NCI-H2196 treated with DMSO at 0.1 percent for 48 hours (cell line): ENCODE measurements around the gene BPGM.
"Not testable (repeated sequence)": the region's sequence is repeated elsewhere in the genome, so short reads cannot be mapped to it uniquely, and the experiment has no call there.

ENCODE experiments used
- DNase-seq: peaks from one replicate; lab custom pipeline; 2025; ENCODE audit not compliant: unreplicated experiment; lab: John Stamatoyannopoulos, UW

The BPGM gene

DNA sequence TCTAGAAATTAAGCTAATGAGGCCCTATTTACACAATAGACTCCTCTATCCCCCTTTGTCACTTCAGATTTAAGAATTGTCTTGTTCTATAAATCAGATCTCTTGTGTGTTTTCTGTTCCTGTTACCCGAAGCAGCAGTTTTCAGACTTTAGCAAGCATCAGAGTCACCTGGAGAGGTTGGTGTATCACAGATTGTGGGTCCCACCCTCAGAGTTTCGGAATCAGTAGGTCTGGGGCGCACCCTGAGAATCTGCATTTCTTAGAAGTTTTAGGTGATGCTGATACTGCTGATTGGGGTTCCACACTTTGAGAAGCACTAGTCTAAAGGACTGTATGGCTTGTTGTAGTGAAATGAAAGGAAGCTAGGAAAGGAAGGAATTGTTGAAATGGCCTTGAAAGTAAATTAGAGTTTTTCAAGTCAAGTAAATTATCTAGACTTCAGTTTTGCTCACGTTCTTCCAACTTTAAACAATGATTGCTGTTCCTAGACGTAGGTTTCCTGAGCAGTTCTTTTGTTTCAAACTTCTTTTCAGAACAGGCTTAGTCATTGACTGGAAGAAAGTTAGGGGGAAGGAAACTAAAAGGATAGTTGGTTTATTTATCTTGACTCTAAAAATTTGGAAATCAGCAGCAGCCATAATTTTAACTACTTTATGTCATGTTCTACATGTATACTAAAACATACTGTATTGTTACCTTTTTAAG lies 15.7 kb downstream of the BPGM start:
- no peak for DNase-seq

DNA sequence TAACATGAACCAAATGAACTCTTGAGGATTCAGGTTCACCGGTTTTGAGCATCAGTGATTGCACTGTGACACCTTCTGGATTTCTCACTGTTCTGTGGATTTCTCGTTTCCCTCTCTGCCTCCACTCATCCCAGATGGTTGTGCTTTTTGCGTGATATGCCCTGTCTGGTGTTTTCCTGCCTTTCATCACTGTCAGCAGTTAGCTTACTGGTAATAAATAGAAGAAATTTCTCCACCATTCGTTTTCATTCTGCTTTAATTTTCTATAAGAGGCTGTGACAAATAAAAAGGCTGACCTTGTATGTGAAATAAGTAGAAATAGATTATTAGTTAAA lies 16.2 kb downstream of the BPGM start:
- DNase-seq: no peak

DNA sequence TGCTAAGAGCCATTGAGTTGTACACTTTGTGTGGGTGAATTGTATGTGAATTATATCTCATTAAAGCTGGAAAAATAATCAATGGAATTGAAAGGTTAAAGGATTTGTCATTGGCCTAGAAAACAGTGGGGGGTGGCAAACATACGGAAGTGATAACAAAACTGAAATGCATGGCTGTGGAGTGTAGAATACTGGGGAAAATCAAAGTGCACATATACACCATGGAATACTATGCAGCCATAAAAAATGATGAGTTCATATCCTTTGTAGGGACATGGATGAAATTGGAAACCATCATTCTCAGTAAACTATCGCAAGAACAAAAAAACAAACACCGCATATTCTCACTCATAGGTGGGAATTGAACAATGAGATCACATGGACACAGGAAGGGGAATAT lies 18.4 kb downstream of the BPGM start:
- not testable (repeated sequence) for DNase-seq

DNA sequence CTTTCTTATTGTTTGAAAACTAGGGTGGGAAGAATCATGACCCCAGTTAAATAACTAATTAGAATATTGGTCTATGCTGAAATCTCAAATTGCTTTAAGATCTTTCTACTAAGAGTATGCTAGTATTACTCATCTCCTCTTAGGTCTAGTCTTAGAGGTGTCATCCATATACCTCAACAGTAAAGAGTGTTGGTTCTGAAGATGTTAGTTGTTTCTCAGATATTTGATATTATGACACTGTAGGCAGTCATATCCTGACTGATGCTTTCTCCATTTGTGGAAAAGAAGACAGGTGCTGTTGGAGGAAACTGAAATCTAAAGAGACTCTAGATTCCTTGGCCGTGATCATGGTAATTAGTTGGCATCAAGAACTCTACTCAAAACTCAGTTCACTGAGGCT lies 21.2 kb downstream of the BPGM start:
- DNase-seq: no peak

DNA sequence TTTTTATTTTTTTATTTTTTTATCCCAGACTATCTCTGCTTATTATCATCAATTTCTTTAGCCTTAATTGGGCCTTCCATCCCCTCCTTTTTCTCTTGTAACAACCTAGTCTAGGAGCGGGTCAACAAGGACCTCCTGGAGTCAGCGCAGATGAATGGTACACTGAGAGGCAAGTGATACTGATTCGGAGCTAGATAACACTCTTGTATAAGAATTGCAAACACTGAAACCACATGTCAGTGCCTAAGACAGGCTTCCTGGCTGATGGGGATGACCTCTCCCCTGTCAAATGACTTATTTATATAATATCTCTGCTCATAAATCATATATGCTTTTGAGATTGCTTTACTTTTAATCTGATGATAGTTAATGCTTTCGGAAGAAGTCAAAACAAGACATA lies 22.7 kb downstream of the BPGM start:
- no peak for DNase-seq

DNA sequence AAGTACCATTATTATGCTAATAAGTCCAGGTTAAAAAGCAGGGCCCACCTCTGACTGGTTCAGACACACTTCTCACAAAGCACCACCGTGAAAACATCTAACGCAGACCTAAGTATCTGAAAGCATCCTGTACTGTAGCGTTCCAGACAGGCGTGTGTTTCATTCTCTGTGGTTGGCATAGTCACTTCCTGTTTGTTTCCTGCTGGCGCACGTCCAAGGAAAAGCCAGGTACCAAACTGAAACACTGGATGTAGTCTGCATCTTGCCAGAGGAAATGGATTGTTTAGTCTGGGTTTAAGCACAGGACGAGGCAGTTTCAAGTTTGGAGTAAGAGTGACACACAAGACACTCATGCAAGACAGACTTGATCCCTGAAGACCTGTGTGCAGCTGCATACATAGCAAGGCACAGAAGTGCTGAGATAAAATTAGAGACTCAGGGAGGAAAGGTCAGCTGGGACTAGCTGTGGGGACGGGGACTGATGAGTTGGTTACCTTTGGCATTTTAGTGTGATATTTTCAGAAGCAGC lies 23.3 kb downstream of the BPGM start:
- no peak for DNase-seq

DNA sequence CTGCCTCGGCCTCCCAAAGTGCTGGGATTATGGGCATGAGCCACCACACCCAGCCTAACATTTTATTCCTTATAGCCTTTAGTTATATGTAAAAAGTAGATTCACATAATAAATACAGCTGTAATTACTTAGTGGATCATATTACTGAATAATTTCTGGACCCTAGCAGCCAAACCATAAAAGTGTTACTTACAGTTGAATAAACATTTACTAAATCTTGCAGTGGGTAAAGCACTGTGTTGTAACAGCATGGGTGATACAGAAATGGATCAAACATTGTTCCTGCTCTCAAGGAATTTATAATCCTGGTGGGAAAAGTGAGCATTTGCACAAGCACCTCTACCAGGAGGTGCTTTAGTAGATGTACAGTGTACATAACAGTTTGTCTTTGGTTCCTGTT lies 25.0 kb downstream of the BPGM start:
- DNase-seq: no peak

DNA sequence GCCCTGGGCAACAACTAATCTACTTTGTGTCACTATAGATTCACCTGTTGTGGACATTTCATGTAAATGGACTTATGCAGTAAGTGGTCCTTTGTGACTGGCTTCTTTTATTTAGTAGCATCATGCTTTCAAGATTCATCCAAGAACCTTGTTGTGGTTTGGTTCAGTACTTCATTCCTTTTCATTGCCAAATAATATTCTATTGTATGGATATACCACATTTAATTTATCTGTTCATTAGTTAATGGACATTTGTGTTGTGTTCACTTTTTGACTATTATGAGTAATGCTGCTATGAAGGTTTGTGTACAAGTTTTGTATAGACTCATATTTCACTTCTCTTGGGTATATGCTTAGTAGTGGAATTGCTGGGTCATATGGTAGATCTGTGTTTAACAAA lies 27.8 kb downstream of the BPGM start:
- DNase-seq: no peak

DNA sequence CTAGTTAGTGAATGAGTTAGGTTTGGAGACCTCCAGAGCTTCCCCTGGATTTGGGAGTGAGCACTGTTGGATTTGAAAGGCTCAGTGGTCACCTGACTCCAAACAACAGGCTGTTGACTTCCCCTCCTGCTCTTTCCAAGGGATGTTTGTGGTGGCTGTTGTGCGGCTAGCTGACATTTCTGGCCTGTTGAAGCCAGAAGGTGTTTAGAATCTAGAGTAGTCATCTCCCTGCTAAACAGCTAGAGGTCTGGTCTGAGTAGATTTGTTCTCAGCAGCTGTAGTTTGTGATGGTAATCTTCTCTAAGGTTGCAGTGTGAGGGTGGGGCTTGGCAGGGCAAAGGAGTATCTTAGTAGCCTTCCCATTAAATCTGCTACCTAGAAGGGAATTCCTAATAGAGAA lies 30.1 kb downstream of the BPGM start:
- DNase-seq: no peak

DNA sequence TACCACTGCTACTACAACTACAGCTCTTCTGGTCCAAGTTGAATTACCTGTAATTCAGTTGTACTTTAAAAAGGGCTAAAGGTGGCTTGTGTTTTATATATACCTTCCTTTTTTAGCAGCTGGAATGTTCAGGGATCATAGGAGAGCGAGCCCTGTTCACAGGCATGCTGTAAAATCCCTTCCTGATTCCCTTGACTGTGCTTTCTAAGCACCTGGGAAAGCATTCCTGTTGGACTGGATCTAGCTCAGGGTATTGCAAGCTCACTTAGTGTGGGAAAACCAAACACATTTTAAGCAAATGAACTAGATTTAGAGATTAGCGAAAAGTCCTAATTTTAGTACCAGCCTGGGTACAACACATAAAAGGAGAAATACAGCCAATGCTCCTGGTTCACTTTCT lies 31.5 kb downstream of the BPGM start:
- DNase-seq: no peak

DNA sequence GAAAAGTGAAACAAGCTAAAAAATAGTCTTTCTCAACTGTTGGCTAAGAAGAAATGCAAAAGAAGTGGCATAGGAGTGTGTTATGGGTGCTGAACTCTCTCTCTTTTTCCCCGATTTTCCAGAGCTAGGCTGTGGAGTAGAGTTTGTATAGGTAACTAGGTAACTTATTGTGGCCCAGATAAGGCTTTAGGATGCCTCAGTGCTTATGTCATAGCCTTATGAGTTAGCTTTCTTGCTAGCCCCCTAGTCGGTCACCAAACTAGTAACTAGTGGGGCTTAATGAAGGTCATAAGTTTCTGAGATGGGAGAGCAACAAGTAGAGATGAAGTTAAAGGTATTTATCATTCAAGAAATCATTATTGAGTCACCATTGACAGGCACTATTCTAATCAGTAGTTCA lies 32.4 kb downstream of the BPGM start:
- no peak for DNase-seq

DNA sequence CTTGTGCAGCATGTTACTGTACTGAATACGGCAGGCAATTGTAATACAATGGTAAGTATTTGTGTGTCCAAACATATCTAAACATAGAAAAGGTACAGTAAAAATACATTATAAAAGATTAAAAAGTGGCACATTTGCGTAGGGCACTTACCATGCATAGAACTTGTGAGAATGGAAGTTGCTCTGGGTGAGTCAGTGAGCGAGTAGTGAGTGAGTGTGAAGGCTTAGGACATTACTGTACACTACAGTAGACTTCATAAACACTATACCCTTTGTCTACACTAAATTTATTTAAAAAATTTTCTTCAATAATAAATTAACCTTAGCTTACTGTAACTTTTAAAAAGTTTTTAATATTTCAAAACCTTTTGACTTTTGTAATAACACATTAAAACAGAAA lies 37.5 kb downstream of the BPGM start:
- DNase-seq: no peak

DNA sequence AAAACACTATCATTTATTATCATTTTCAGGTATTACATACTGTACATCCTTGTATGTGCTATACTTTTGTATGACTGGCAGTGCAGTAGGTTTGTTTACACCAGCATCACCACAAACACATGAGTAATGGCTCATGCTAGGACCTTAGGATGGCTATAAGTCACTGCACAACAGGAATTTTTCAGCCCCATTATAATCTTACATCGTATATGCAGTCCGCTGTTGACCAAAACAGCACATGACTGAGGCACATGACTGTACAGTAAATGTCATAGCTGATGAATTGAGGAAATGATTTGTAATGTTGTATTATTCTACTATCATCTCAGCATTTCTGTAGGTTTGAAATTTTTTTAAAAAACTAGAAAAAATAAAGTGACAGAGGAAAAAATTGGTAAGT lies 38.6 kb downstream of the BPGM start:
- no peak for DNase-seq

DNA sequence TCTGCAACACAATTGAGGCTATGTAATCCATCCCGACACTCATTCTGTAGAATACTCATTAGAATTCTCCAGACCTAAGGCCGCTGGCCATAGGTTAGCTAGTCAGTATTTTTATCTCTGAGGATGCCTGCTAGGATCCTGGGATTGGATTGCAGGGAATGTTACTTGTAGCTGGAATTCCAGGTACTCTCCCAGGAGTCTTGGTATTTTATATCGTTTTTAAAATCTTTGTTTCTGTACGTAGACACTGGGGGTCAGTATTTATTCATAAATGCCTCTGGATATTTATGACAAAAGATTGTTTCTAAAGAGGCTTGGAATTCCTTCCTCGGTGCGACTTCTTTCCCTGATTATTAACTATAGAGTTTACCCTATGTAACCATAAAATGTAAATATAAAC lies 40.1 kb downstream of the BPGM start:
- DNase-seq: no peak

DNA sequence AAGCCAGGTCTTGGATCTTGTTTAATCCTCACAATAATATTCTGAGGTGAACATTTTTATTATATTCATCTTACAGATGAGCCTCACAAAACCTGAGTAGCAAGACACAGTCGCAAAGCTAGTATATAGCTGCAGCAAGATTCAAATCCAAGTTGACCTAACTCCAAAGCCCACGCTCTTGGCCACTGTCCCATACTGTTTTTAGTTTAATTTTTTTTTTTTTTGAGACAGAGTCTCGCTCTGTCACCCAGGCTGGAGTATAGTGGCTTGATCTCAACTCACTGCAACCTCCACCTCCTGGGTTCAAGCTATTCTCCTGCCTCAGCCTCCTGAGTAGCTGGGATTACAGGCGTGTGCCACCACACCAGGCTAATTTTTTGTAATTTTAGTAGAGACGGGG lies 42.9 kb downstream of the BPGM start:
- DNase-seq: not testable (repeated sequence)

DNA sequence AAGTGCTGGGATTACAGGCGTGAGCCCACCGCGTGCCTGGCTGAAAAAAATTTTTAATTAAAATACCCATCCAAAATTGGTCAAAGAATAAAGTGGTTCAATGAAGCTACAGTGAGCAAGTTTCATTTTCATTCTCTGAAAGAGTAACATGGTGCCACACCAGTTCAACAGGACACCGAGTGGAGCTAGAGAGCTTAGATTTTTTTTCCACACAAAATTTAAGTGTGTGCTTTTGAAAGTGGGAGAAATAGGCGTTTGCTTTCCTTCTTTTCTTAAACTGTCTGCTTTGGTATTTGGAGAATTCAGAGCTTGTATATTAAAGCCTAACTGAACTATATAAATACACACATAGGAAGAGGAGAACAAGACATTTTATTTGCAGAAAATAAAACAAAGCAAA lies 43.4 kb downstream of the BPGM start:
- no peak for DNase-seq

DNA sequence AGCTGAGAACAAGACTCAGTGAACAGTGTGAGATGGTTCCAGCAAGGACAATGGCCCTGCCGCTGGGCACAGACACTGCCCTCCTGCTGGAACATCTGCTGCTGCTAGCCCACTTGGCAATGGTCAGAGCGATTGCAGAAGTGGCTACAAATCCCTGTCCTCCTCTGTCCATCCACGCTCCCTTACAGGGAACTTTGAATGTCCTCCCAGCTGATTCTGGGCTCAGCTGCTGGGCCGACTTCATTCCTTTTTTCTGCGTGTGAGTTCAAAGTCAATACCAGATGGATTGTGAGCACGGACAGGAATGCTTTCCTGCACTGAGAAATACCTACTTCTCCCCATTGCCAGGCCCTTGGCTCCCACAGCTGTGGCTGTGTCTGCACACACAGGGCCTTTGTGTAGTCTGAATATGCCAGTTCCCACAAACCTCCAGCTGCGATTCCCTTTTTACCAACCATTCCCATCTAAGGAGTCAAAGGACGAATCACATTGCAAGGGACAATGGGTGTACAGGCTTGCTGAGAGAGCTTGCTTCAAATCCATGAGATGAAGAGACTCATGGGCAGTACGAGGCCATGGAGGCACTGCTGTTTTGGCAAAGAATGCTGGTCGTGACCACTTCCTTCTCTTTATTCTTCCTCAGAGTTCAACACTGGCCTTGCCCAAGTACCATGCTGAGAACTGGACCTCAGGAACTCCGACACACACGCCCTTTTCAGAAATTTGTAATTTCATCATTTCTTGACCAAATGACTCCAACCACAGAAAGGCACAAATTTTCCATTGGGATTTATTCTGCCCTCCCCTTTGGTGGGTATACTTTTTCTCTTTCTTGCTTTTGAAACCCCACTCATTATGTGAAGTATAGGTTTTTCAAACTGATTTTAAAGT lies 44.2 kb downstream of the BPGM start:
- no peak for DNase-seq

DNA sequence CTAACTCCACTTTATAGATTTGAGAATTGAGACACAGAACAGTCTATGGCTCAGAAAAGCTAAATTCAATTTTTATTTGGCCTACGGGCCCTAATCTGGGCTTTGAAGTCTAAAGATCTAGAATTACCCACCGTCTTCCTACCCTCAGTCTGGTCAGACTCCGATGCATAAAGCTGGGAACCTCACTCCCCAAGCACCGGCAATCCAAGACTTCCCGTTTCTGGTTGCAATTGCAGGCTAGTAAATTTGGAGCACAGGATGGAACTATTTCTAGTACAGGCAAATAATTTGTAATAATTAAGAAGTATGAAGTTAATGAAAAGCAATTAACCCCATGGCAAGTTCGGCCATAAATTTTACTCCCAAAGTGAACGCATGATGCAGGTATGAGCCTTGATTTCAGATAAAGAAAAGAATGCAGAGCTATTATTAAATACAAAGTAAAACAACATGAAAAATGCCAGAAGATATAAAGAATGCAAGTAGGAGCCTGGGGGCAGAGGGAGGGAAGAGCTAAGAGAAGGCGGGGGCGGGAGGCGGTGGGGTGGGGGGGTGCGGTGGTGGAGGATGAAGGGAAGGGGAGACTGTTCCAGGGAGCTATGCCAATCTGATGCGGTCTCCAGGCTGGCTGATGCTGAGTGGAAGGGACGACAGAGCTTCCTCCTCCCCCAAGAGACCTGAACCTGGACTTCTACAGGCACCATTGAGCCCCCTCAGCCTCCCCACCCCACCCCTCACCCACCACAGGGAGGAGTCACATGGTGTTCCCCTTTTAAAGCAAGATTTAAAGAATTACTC lies 45.1 kb downstream of the BPGM start:
- no peak for DNase-seq

DNA sequence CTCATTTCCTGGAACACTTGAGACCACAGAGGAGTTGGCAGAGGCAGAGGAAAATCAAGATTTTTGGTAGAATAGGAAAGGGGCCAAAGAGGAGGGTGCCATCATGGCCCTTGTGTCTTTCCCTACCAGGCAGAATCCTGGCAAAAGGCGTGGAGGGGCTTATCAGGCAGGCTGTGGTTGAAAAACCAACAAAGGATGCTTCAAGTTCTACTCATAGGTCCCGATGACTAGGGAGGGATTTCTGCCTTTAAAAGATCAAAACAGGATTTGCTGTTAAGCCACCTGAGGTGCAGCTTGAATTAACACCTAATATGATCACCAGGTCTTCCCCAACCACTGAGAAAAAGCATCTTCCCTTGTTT lies 45.7 kb downstream of the BPGM start:
- DNase-seq: no peak

DNA sequence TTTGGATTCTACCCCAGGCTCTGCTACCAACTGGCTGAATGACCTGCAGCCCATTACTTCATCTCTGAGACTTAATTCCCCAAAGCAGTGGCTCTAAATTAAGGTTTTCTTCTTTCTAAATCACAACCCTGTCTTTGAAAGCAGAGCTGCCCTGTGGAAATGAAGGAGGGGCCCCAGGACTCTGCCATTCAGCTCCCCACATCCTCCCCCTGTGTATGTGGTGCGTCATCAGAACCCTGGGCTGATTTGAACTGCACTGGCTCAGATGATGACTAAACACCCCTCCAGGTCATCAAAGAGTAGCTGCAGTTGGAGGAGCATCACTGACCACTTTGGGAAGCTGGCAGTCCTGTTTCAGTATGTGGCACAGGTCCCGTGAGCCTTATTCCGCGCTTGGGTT lies 46.6 kb downstream of the BPGM start:
- DNase-seq: no peak

DNA sequence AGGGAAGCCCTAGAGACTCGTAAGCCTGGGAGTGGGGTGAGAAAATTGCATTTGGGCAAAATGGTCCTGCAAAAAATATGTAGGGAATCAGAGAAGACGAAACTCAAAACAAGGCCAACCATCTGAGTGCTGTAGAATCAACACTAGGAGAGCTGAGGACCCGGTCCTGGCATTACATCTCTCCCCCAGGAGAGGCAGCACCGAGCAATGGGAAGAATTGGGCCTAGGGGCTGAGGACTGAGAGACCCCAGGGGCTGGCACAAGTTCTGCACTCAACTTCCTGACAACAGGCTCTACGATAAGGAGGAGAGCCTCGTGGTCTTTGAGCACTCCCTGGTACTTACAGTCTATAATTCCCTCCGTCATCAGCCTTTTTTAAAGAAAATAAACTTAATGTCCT lies 47.6 kb downstream of the BPGM start:
- no peak for DNase-seq

DNA sequence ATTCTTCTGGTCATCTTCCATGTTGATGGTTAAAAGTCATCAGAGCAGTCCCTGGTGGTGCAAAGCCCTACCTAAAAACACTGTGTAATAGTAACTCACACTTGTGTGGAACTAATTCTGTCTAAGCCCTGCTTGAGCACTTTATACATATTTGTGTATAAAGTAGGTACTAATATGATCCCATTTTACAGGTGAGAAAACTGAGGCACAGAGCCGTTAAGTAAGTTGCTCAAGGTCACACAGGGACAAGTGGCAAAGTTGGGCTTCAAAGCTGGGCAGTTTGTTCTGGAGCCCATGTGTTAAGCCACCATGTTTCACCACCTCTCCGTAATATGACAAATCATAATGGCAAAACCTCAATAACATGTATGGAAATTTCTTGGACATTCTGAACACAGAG lies 48.1 kb downstream of the BPGM start:
- no peak for DNase-seq
